HuH-7.5 (cell line): ENCODE measurements around the gene PDE4DIP.
"Not testable (repeated sequence)": the region's sequence is repeated elsewhere in the genome, so short reads cannot be mapped to it uniquely, and the experiment has no call there.

Experiments
- DNase-seq: peaks from one replicate; pipeline ENCODE4 v3.0.0; 2011; ENCODE audit warnings: low spot score

Gene PDE4DIP

GRCh38 chr1:148975866-148976537 lies 131.8 kb downstream of the PDE4DIP start:
- not testable (repeated sequence) for DNase-seq

- DNase-seq, result not testable (repeated sequence)
Observed at GRCh38 chr1:148977785-148978184, 133.6 kb downstream of the PDE4DIP start.

GRCh38 chr1:148989378-148989777 lies 145.2 kb downstream of the PDE4DIP start:
- DNase-seq, result not testable (repeated sequence)

GRCh38 chr1:148990233-148990788 lies 146.1 kb downstream of the PDE4DIP start:
- DNase-seq, result not testable (repeated sequence)

GRCh38 chr1:148991818-148992217 lies 147.6 kb downstream of the PDE4DIP start:
- not testable (repeated sequence) for DNase-seq

- not testable (repeated sequence) for DNase-seq
Observed at GRCh38 chr1:148992364-148992763, 148.1 kb downstream of the PDE4DIP start.

GRCh38 chr1:148996449-148997224 lies 152.4 kb downstream of the PDE4DIP start:
- DNase-seq, result not testable (repeated sequence)

- DNase-seq, result not testable (repeated sequence)
Observed at GRCh38 chr1:148997405-148997804, 153.2 kb downstream of the PDE4DIP start.

GRCh38 chr1:149002664-149003063 lies 158.4 kb downstream of the PDE4DIP start:
- DNase-seq, result not testable (repeated sequence)

- DNase-seq, result not testable (repeated sequence)
Observed at GRCh38 chr1:149008326-149008725, 164.1 kb downstream of the PDE4DIP start.

GRCh38 chr1:149008769-149009168 lies 164.5 kb downstream of the PDE4DIP start:
- DNase-seq, result not testable (repeated sequence)

- not testable (repeated sequence) for DNase-seq
Observed at GRCh38 chr1:149009761-149010160, 165.5 kb downstream of the PDE4DIP start.

GRCh38 chr1:149012599-149012998 lies 168.4 kb downstream of the PDE4DIP start:
- not testable (repeated sequence) for DNase-seq

- DNase-seq, result not testable (repeated sequence)
Observed at GRCh38 chr1:149013513-149013912, 169.3 kb downstream of the PDE4DIP start.

GRCh38 chr1:149015522-149015921 lies 171.3 kb downstream of the PDE4DIP start:
- DNase-seq, result not testable (repeated sequence)

- not testable (repeated sequence) for DNase-seq
Observed at GRCh38 chr1:149016626-149017025, 172.4 kb downstream of the PDE4DIP start.

GRCh38 chr1:149018577-149018976 lies 174.3 kb downstream of the PDE4DIP start:
- not testable (repeated sequence) for DNase-seq

GRCh38 chr1:149024327-149024726 lies 180.1 kb downstream of the PDE4DIP start:
- not testable (repeated sequence) for DNase-seq

- not testable (repeated sequence) for DNase-seq
Observed at GRCh38 chr1:149033916-149034315, 189.7 kb downstream of the PDE4DIP start.

- not testable (repeated sequence) for DNase-seq
Observed at GRCh38 chr1:149043056-149043455, 198.8 kb downstream of the PDE4DIP start.

GRCh38 chr1:149064611-149065010 lies 220.4 kb downstream of the PDE4DIP start:
- not testable (repeated sequence) for DNase-seq

- not testable (repeated sequence) for DNase-seq
Observed at GRCh38 chr1:149075505-149076127, 231.4 kb downstream of the PDE4DIP start.
